ENCODE results near the gene ACAP1. TPM values are rescaled to one million over a fixed set of nuclear protein-coding genes. Genes with fewer than 3 reads are reported as not detected.
A peak's percentile ranks its signal among the peaks of the same experiment; 100 is the strongest.

Gene ACAP1
- total RNA-seq, 1 experiment from 2014 or later, result not detected

- no peak for DNase-seq (ENCODE audit: low spot score)
Observed at GRCh38 chr17:7309628-7310027, 26.7 kb upstream of the ACAP1 start.

GRCh38 chr17:7311110-7311705 is 25.1 kb upstream of the ACAP1 start:
- no peak for DNase-seq (ENCODE audit: low spot score)

- DNase-seq (ENCODE audit: low spot score), result no peak
Observed at GRCh38 chr17:7312432-7313087, 23.8 kb upstream of the ACAP1 start.

- peak; percentile 17 for DNase-seq (ENCODE audit: low spot score)
Observed at GRCh38 chr17:7313088-7313889, 23.0 kb upstream of the ACAP1 start.

GRCh38 chr17:7313890-7314718 is 22.2 kb upstream of the ACAP1 start:
- peak; percentile 16 for DNase-seq (ENCODE audit: low spot score)

GRCh38 chr17:7314719-7315569 is 21.4 kb upstream of the ACAP1 start, which contains the start of gene GPS2:
Gene GPS2, minus strand, starts transcription at chr17:7315360. Its CDS starts 308 bp downstream, at chr17:7315052.
- DNase-seq (ENCODE audit: low spot score), result peak; percentile 73

- peak; percentile 7 for DNase-seq (ENCODE audit: low spot score)
Observed at GRCh38 chr17:7315570-7316235, 20.6 kb upstream of the ACAP1 start.

GRCh38 chr17:7317161-7317803 is 19.0 kb upstream of the ACAP1 start:
- DNase-seq (ENCODE audit: low spot score), result no peak

- no peak for DNase-seq (ENCODE audit: low spot score)
Observed at GRCh38 chr17:7318121-7318860, 18.0 kb upstream of the ACAP1 start.

GRCh38 chr17:7321466-7321865 is 14.9 kb upstream of the ACAP1 start:
- no peak for DNase-seq (ENCODE audit: low spot score)

- DNase-seq (ENCODE audit: low spot score), result no peak
Observed at GRCh38 chr17:7322520-7323194, 13.7 kb upstream of the ACAP1 start.

- DNase-seq (ENCODE audit: low spot score), result peak; percentile 20
Observed at GRCh38 chr17:7323731-7324437, 12.4 kb upstream of the ACAP1 start.

- no peak for DNase-seq (ENCODE audit: low spot score)
Observed at GRCh38 chr17:7324438-7324779, 11.9 kb upstream of the ACAP1 start.

GRCh38 chr17:7325031-7325528 is 11.2 kb upstream of the ACAP1 start:
- no peak for DNase-seq (ENCODE audit: low spot score)

GRCh38 chr17:7326186-7326585 is 10.1 kb upstream of the ACAP1 start:
- DNase-seq (ENCODE audit: low spot score), result no peak

- DNase-seq (ENCODE audit: low spot score), result no peak
Observed at GRCh38 chr17:7327056-7327455, 9.3 kb upstream of the ACAP1 start.

GRCh38 chr17:7327501-7327900 is 8.8 kb upstream of the ACAP1 start:
- DNase-seq (ENCODE audit: low spot score), result no peak

- DNase-seq (ENCODE audit: low spot score), result no peak
Observed at GRCh38 chr17:7328009-7328408, 8.3 kb upstream of the ACAP1 start.
